ENCODE data around the gene ITPKC.

DNA sequence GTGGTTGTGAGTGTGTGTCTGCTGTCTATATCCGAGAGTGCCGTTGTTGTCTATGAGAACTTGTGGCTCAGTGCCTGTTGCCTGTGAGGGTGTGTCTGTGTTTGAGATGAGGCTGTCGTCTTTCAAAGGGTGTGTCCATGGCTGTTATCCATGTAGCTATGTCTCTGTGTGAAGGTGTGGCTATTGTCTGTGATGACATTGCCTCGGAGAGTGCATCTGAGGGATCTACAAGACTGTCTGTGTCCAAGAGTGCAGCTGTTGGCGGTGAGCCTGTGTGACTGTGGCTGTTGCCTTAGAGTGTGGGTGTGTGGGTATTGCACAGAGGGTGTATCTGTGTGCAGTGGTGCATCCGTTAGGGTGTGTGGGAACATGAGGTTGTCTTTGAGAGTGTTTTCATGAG lies 31.3 kb upstream of the ITPKC start:
- TF ChIP-seq, protein P1, sequence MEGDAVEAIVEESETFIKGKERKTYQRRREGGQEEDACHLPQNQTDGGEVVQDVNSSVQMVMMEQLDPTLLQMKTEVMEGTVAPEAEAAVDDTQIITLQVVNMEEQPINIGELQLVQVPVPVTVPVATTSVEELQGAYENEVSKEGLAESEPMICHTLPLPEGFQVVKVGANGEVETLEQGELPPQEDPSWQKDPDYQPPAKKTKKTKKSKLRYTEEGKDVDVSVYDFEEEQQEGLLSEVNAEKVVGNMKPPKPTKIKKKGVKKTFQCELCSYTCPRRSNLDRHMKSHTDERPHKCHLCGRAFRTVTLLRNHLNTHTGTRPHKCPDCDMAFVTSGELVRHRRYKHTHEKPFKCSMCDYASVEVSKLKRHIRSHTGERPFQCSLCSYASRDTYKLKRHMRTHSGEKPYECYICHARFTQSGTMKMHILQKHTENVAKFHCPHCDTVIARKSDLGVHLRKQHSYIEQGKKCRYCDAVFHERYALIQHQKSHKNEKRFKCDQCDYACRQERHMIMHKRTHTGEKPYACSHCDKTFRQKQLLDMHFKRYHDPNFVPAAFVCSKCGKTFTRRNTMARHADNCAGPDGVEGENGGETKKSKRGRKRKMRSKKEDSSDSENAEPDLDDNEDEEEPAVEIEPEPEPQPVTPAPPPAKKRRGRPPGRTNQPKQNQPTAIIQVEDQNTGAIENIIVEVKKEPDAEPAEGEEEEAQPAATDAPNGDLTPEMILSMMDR (IDR thresholded peaks at IDR 0.05): no peak
- TF ChIP-seq POLR2AphosphoS5 (IDR thresholded peaks at IDR 0.05; ENCODE audit: insufficient read depth in 1 of 2, low read depth in 1 of 2): no peak

Data from vagina (tissue), 2 donors.